A549 treated with CpdA at 1 μM for 4 hours (cell line): Measurements from ENCODE around the gene LYPD4. TPM values are rescaled to one million over a fixed set of nuclear protein-coding genes. Genes with fewer than 3 reads are reported as not detected.

Experiments
- total RNA-seq: library from RNA; stranded (reverse); fragments of 200-300 nt; extraction: Qiagen RNA extraction; gene quantifications from 5 replicates; pipeline ENCODE4 v1.2.3, GENCODE V29; 2022; ENCODE audit warnings: low read depth

The LYPD4 gene
- total RNA-seq = not detected in 5 replicates

DNA sequence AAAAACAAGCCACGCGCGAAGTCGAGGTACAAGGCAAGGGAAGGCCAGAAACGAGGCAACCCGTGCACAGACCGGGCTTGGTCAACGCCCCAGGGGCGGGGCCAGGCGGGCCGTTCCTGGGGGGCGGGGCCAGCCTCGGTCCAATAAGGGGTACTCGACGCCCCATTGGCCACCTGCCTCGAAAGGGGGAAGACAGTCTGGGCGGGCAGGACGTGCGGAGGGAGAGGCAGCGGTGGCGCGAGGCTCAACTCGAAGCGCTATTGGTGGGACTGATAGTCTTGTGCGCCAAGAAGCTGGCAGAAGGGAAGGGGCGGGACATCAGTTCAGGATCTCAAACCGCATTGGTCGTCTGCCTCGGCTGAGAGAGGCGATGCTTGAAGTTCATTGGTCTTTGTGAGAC is at the start of gene LYPD4:
TSS of gene LYPD4 (minus strand) at position 83 of the 400 bp plus-strand sequence. CDS start 5,398 bp downstream, outside the sequence.

DNA sequence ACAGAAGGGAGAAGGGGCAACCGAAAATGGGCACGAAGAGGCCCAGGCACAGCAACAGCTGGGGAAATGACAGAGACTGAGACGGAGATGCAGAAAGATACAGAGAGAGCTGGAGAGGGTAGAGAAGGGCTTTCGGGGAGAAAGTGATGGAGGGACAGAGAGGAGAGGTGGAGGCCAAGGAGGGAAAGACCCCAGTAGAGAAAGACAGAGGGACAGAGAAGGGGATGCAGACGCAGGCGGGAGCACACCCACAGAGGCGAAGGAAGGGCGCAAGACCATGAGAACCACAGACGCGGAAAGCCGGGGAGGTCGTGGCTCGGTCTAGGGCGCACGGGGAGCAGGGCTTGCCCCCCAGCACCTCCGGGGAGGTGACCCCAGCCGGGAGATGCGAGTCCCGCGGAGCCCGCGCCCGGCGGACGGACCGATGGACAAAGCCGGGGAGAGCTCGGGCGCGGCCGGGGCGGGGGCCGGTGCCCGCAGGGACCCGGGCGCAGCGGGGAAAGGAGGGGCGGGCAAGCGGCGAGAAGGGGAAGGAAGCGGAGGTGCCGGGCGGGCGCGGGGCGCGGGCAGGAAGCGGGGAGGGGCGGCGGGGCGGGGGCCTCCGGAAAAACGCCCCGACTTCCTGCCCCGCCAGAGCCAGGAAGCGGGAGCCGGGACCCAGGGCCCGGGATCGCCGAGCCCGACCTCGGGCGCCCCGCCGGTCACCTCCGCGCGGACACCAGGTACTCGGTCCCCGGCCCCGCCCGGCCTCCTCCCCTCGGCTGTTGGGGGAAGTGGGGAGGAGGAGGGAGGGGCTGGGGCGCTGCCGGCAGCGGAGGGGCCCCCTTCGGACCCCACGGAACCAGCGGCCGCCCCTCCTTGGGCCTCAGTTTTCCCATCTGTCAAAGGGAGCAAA is 38.3 kb upstream of the LYPD4 start, which contains the start of gene ARHGEF1:
TSS of gene ARHGEF1 (plus strand) at position 617 of the 895 bp plus-strand sequence. CDS start 4,899 bp downstream, outside the sequence.

GRCh38 chr19:41876847-41877832 is 32.7 kb upstream of the LYPD4 start, which contains the start of gene CD79A:
Gene CD79A (plus strand): TSS chr19:41877279. CDS start chr19:41877305, 26 bp downstream.

GRCh38 chr19:41859618-41860418 is 15.3 kb upstream of the LYPD4 start, which contains the start of gene RPS19:
Gene RPS19 (plus strand): TSS chr19:41860255. CDS start chr19:41860775, 520 bp downstream.

DNA sequence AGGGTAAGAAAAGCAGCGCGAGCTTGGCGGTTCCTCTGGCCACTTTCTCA is 343 bp upstream of the LYPD4 start, which contains the start of gene DMRTC2:
TSS of gene DMRTC2 (plus strand) at position 42 of the 50 bp plus-strand sequence. CDS start 2,387 bp downstream, outside the sequence.

GRCh38 chr19:41796362-41796761 is 48.1 kb downstream of the LYPD4 start, which contains the start of gene CEACAM3:
Gene CEACAM3 (plus strand): TSS chr19:41796587. CDS start chr19:41796678, 91 bp downstream.

Other genes with a start within 250 kb of the LYPD4 start
- not detected in 5 replicates for gene CEACAM4, start 217.6 kb downstream of the LYPD4 start, total RNA-seq
- gene CEACAM7, start 156.4 kb downstream of the LYPD4 start, total RNA-seq = 0.02 TPM in 1 of 5 replicates, not detected in the others
- gene CEACAM5, start 136.1 kb downstream of the LYPD4 start, total RNA-seq = 1.8 to 2.7 TPM (median 2.4 TPM) in 5 replicates
- 19.9 to 28.7 TPM (median 26.1 TPM) in 5 replicates for gene CEACAM6, start 89.2 kb downstream of the LYPD4 start, total RNA-seq
- gene CEACAM3, start 48.1 kb downstream of the LYPD4 start, total RNA-seq = not detected in 5 replicates
- gene DMRTC2, start 359 bp upstream of the LYPD4 start, total RNA-seq = not detected in 5 replicates
- gene RPS19, start 15.6 kb upstream of the LYPD4 start, total RNA-seq = 8,931 to 10,409 TPM (median 9,359 TPM) in 5 replicates
- gene CD79A, start 32.6 kb upstream of the LYPD4 start, total RNA-seq = 0.52 to 1.3 TPM (median 1.0 TPM) in 5 replicates
- 87.0 to 126 TPM (median 107 TPM) in 5 replicates for gene ARHGEF1, start 38.5 kb upstream of the LYPD4 start, total RNA-seq
- gene ERFL, start 83.8 kb upstream of the LYPD4 start, total RNA-seq = 0.21 to 0.35 TPM (median 0.26 TPM) in 5 replicates
- gene RABAC1, start 114.6 kb upstream of the LYPD4 start, total RNA-seq = 178 to 267 TPM (median 257 TPM) in 5 replicates
- 3.5 to 5.1 TPM (median 4.9 TPM) in 5 replicates for gene ATP1A3, start 149.5 kb upstream of the LYPD4 start, total RNA-seq
- gene GRIK5, start 225.5 kb upstream of the LYPD4 start, total RNA-seq = 0.42 to 0.93 TPM (median 0.57 TPM) in 5 replicates
- gene ZNF574, start 231.5 kb upstream of the LYPD4 start, total RNA-seq = 27.9 to 38.6 TPM (median 37.0 TPM) in 5 replicates